Activated CD4-positive, CD25-positive, alpha-beta regulatory T cell (primary cell): ENCODE results near the gene RCAN1.

Source experiments
- DNase-seq, 4 experiments: peaks; one replicate each; lab custom pipeline; 2025; lab: John Stamatoyannopoulos, UW

The RCAN1 gene

DNA sequence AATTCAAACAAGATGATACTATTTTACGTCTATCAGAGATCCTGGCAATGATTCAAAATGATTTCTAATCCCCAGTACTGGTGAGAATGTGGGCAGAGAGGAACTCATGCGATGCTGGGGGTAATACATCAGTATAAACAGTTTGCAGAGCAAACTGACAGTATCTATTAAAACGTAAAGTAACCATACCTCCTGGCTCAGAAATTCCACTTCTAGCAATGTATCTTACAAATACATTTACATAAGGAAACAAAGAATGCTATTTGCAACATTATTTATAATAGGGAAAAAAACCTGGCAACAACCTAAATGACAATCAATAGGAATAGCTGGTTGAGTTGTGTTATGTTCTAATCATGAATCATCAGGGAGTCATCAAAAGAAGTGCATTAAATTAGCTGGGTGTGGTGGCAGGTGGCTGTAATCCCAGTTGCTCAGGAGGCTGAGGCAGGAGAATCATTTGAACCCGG lies 15.9 kb downstream of the RCAN1 start:
- no peak for DNase-seq

DNA sequence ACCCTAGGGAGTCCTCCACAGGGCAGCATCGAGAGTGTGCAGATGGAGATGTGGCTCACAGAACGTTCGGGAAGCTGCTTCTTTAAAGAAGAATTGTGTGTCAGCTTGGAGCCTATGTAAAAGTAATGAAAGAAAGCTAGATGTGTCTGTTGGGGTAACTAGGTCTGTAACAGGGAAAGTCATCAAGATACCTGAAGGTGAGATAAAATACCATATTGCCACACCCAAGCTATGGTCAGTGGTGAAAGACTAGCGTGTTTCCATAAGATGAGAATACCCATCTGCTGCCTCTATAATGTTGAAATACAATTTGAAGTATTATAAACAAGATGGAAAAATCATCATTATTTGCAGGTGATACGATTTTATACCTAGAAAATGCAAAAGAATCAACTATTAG lies 17.5 kb downstream of the RCAN1 start:
- DNase-seq, result no peak

DNA sequence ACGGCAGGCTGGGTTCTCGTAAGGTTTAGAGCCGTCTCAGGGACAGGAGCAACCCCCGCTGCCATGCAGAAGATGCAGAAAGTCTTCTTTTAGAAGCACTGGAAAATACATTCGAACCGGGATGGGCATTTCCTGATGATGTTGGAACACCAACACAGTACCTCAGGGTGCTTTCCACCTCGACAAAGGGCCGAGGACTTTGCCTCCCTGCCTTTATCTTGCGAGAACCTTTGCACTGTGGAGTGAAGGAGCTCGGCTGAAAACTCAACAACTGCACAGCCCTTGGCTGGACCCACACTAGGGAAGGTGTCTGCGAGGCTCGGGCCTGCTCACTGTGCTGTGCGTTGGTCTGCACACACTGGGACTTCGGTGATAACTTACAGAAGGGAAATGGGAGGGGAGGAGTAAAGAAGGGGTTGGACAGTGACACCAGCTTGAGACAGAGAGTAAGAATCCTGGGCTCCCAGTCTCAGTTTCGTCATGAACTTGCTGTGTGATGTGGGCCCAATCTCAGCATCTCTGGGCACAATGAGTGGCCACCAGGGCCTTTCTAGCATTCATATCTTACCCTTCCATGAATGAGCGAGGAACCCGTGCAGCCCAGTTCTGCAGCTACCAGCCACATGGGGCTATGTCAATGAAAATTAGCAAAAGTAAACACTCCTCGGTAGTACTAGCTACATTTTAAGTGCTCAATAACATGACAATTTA lies 18.2 kb downstream of the RCAN1 start:
- DNase-seq, result no peak

DNA sequence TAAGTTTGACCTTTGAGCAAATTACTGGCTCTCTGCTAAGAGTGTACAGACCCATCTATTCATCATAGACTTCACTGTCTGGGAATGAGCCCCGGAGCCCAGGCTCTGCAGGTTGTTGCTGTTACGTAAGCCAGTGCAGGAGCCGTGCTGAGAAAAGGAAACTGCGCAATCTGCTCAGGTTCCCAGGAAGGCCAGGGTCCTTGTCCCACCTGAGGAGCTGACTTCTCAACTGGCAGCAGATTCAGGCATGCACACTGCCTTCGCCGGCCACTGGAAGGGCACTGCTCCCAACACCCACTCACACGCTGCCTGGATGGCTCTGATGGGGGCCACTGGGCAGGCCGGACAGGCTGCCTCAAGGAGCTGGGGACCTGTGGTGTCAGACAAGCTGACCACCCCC lies 19.5 kb downstream of the RCAN1 start:
- no peak for DNase-seq

- no peak for DNase-seq
These were observed 20.2 kb downstream of the RCAN1 start for GRCh38 chr21:34594566-34595234.

- no peak for DNase-seq
These were observed 20.9 kb downstream of the RCAN1 start for GRCh38 chr21:34593954-34594531.

DNA sequence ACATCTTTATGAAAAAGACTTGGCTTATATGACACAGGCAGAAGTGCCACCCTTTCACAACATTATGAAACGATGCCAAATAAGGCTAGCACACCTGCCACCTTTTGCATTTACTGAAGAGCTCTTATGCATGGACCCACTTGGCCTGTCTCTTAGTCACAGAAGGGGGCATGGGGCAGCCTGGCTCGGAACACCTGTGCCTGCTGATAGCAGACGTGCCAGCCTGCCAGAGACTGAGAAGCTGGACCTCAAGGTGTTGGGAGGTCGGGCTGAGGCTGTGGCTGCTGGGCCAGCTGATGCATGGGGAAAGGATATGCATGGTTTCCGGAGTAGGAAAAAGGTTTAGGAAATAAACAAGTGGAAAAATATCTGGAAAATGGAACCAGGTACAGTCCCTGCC lies 21.5 kb downstream of the RCAN1 start:
- no peak for DNase-seq

GRCh38 chr21:34592120-34592955 lies 22.6 kb downstream of the RCAN1 start:
- no peak for DNase-seq

- no peak for DNase-seq
These were observed 24.4 kb downstream of the RCAN1 start for GRCh38 chr21:34590520-34590919.

- no peak for DNase-seq
These were observed 25.2 kb downstream of the RCAN1 start for GRCh38 chr21:34589511-34590282.

- no peak for DNase-seq
These were observed 30.9 kb downstream of the RCAN1 start for GRCh38 chr21:34583926-34584563.

GRCh38 chr21:34582506-34583150 lies 32.3 kb downstream of the RCAN1 start:
- DNase-seq, result no peak

GRCh38 chr21:34580181-34580700 lies 34.7 kb downstream of the RCAN1 start:
- no peak for DNase-seq

GRCh38 chr21:34579411-34579810 lies 35.5 kb downstream of the RCAN1 start:
- no peak for DNase-seq

DNA sequence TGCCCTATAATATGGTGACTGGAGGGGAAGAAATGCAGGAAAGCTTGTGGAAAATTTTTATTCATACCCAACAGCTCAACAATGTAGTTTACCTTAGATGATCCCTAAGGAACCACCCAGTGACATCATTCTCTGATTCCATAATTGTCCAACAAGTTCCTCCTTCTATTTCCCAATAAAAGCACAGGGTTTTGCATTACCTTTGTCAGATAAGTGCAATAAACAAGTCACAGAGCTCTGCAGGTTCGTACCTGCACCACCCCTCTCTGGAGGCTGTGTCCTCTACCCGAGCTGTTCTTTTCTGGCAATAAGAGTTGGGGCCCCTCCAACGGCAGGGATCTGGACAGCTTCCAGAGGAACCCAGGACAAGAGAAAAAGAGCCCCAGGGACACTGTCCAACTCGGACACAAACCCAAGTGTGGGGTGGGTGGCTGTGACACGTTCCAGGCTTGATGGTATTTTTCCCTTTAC lies 38.8 kb downstream of the RCAN1 start:
- no peak for DNase-seq

DNA sequence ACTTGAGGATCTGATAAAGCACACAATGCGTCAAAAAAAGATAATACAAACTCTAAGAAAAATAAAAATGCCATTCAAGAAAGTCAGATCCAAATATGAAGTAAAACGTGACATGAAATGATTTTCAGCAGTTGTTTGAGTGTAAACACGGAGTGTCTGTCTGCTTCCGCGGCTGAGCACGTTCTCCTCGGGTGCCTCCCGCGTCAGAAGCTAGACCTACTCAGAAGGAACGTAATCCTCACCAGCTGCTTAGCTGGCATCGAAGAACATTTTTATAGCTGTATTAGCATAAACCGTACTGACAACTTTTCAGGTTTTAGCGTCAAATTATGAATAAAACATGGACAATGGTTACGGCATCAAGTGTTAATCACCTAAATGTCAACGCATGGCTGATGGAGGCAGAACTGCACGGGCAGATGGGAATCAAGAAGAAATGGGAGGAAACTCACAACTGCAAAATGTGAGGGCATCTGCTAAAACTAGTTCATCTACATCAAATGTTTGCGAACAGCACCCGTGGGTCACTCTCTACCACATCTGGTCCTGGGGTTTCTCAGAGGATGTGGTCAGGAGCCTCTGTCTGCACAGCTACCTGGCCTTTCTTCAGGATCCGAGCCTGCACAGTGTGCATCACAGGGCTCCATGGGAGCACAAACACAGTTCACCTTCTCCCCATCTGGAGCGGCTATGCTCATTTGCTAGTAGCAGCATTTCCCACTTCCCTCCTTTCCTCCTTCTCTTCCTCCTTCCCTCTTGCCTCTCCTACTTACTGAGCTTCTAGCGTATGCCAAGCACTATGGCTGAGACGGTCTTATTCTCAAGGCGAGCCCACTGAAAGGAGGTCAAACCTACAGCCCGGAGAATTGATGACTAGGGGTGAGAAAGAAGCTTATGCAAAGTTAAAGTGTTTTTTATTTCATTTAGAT lies 40.0 kb downstream of the RCAN1 start:
- DNase-seq, result no peak

- DNase-seq, result no peak
These were observed 42.9 kb downstream of the RCAN1 start for GRCh38 chr21:34571994-34572393.

DNA sequence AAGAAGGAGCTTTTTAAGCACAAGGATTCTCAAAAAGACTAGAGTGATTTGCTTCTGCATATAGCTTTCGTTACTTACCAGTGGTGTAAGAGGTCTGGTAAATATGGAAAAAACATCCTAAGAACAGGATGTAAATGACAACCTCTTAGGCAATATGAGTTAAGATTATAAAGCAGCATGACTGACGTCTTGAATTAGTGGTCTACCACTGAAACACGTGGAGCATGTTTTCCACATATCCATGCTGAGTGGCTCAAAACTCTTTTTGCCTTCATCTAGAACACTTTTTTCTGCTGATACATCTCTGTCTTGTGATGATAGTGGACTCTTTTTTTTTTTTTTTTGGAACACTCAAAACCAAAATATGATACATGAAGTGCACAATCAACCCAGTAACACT lies 44.6 kb downstream of the RCAN1 start:
- DNase-seq, result no peak

GRCh38 chr21:34569381-34569979 lies 45.4 kb downstream of the RCAN1 start:
- no peak for DNase-seq
